Endothelial cell of umbilical vein (primary cell): ENCODE data around the gene RPAP3. TPM values are rescaled to one million over a fixed set of nuclear protein-coding genes. Genes with fewer than 3 reads are reported as not detected.

ENCODE experiments used
- BruUV-seq: library from RNA; stranded (reverse); fragments of 400-500 nt; replicated peaks from 2 replicates; lab custom pipeline; 2021; lab: Mats Ljungman, UMichigan
- CTCF ChIA-PET: fragments of 300-600, 350-600 bp; sonication (Branson Sonifier 250); formaldehyde crosslinking; loops from one replicate; lab custom pipeline; 2021; ENCODE audit warnings: antibody characterized with exemption, inconsistent platforms; lab: Charles Lee
- POLR2A ChIA-PET: fragments of 300-600, 350-600 bp; sonication (Branson Sonifier 250); formaldehyde crosslinking; loops from one replicate; lab custom pipeline; 2021; ENCODE audit warnings: antibody characterized with exemption, inconsistent platforms; lab: Charles Lee
- DNase-seq: peaks from one replicate; pipeline ENCODE4 v3.0.0-alpha.2; 2011; ENCODE audit warnings: low read depth, low spot score
- FAIRE-seq: peaks from 2 replicates; lab custom pipeline; 2011; peaks lifted over from hg19 to GRCh38; lab: Jason Lieb, UNC
- H2AFZ ChIP-seq: 2 replicates; pipeline ENCODE4 v1.6.0; 2012; ENCODE audit warnings: low read depth, low read length, control low read depth, inconsistent platforms
- H3K27ac ChIP-seq: 2 replicates; pipeline ENCODE4 v1.5.1; 2011; ENCODE audit warnings: low read depth, mild to moderate bottlenecking, control low read depth, low read length, moderate library complexity; ENCODE audit not compliant: insufficient read depth
- H3K27me3 ChIP-seq, 2 experiments: 2 replicates each; pipeline versions ENCODE4 v1.6.0 to v1.6.1; 2011; ENCODE audit warnings: low read length in 2 of 2, mixed read lengths in 1 of 2; ENCODE audit not compliant: control insufficient read depth in 2 of 2, insufficient read depth in 2 of 2
- H3K36me3 ChIP-seq, 2 experiments: 2 replicates in 1 of 2; 3 replicates in 1 of 2; pipeline ENCODE4 v1.5.1; 2011; ENCODE audit warnings: low read length in 2 of 2, mild to moderate bottlenecking in 1 of 2, moderate library complexity in 1 of 2; ENCODE audit not compliant: control insufficient read depth in 2 of 2, insufficient read depth in 2 of 2; ENCODE audit errors: extremely low read depth in 1 of 2
- H3K4me1 ChIP-seq: 3 replicates; pipeline ENCODE4 v1.5.1; 2011; ENCODE audit warnings: mild to moderate bottlenecking, low read length; ENCODE audit not compliant: control insufficient read depth, insufficient read depth; ENCODE audit errors: extremely low read depth
- H3K4me2 ChIP-seq: 2 replicates; pipeline ENCODE4 v1.6.1; 2011; ENCODE audit warnings: low read length, control low read depth, mixed read lengths; ENCODE audit not compliant: insufficient read depth
- H3K4me3 ChIP-seq, 3 experiments: fragments of 200-600 bp in 1 of 3; sonication (generic), shearing (Covaris generic) in 1 of 3; replicated peaks in 1 of 3; 2 replicates each; pipeline ENCODE4 v1.5.1; 2011 to 2016; ENCODE audit warnings: control low read depth in 3 of 3, low read length in 3 of 3, mild to moderate bottlenecking in 2 of 3, inconsistent platforms in 1 of 3, low read depth in 1 of 3, moderate library complexity in 1 of 3; ENCODE audit not compliant: insufficient read depth in 1 of 3
- H3K79me2 ChIP-seq: 2 replicates; pipeline ENCODE4 v1.6.0; 2012; ENCODE audit warnings: low read length, inconsistent platforms; ENCODE audit not compliant: control insufficient read depth, insufficient read depth
- H3K9ac ChIP-seq: replicated peaks from 2 replicates; pipeline ENCODE3; 2011; ENCODE audit warnings: low read length, control low read depth; ENCODE audit not compliant: insufficient read depth; ENCODE audit errors: extremely low read depth
- H3K9me1 ChIP-seq: replicated peaks from 3 replicates; pipeline ENCODE4 v1.6.0; 2011; ENCODE audit warnings: mild to moderate bottlenecking, low read length; ENCODE audit not compliant: control insufficient read depth, insufficient read depth; ENCODE audit errors: extremely low read depth
- H3K9me3 ChIP-seq: replicated peaks from 2 replicates; pipeline ENCODE4 v1.5.1; 2012; ENCODE audit warnings: low read length, inconsistent platforms; ENCODE audit not compliant: control insufficient read depth, insufficient read depth
- H4K20me1 ChIP-seq: replicated peaks from 2 replicates; pipeline ENCODE3; 2011; ENCODE audit warnings: mild to moderate bottlenecking, low read length; ENCODE audit not compliant: control insufficient read depth, insufficient read depth; ENCODE audit errors: extremely low read depth
- EZH2 ChIP-seq: IDR thresholded peaks from 2 replicates; pipeline ENCODE4 v1.6.1; 2012; ENCODE audit warnings: borderline replicate concordance, low read depth, mild to moderate bottlenecking, moderate library complexity, low read length, inconsistent platforms; ENCODE audit not compliant: severe bottlenecking
- FOS ChIP-seq: IDR thresholded peaks from 2 replicates; pipeline ENCODE4 v1.6.1; 2011; ENCODE audit warnings: mild to moderate bottlenecking, low read length, moderate library complexity, borderline replicate concordance; ENCODE audit not compliant: insufficient read depth
- GATA2 ChIP-seq: IDR thresholded peaks from 2 replicates; pipeline ENCODE4 v1.7.0; 2011; ENCODE audit warnings: low read depth, mild to moderate bottlenecking, moderate library complexity, mixed read lengths, low read length; ENCODE audit not compliant: insufficient read length, insufficient read depth
- JUN ChIP-seq: IDR thresholded peaks from 2 replicates; pipeline ENCODE4 v1.6.1; 2011; ENCODE audit warnings: borderline replicate concordance, low read depth; ENCODE audit not compliant: insufficient read length, insufficient read depth
- MYC ChIP-seq: IDR thresholded peaks from one replicate; pipeline ENCODE4 v1.6.1; 2011; ENCODE audit warnings: mild to moderate bottlenecking, low read depth, low read length
- POLR2A ChIP-seq: IDR thresholded peaks from 2 replicates; pipeline ENCODE4 v1.6.1; 2012; ENCODE audit warnings: low read depth, mild to moderate bottlenecking, control low read depth, low read length
- POLR2AphosphoS5 ChIP-seq: IDR thresholded peaks from 2 replicates; pipeline ENCODE4 v1.6.1; 2012; ENCODE audit warnings: low read depth, mild to moderate bottlenecking, control low read depth, low read length, moderate library complexity; ENCODE audit not compliant: insufficient read depth
- dilution Hi-C: fragments of 300-500 bp; cut with MboI; formaldehyde crosslinking; loops from one replicate; pipeline ENCODE4 v1.15.0; 2019; ENCODE audit warnings: low sequenced_read_pairs; ENCODE audit not compliant: extremely low pct_ligation_motif_present
- intact Hi-C: fragments of 100-400 bp; cut with micrococcal nuclease; formaldehyde crosslinking; loops from one replicate; pipeline ENCODE4 v1.10.0; 2022
- polyA plus RNA-seq, 4 experiments: library from polyadenylated mRNA; depleted of rRNA in 3 of 4; stranded (reverse) in 3 of 4; unstranded in 1 of 4; fragments of >200 nt; gene quantifications; 2 replicates each; pipeline versions ENCODE4 v1.2.1 to v1.2.3, GENCODE V29; 2011 to 2012; ENCODE audit warnings: missing spikeins in 1 of 4
- total RNA-seq: library from RNA; stranded (reverse); gene quantifications from 2 replicates; pipeline ENCODE4 v1.2.3, GENCODE V29; 2021
- TF ChIP-seq, protein P1 (sequence below): IDR thresholded peaks from 2 replicates; pipeline ENCODE4 v1.6.1; 2011; ENCODE audit not compliant: insufficient read depth, insufficient read length
- TF ChIP-seq, protein P2 (sequence below), 2 donors: IDR thresholded peaks; 1 replicate in 1 of 2; 2 replicates in 1 of 2; pipeline ENCODE4 v1.5.1; 2011; ENCODE audit warnings: low read length in 2 of 2, mild to moderate bottlenecking in 2 of 2, moderate library complexity in 2 of 2, control low read depth in 1 of 2, inconsistent platforms in 1 of 2, low read depth in 1 of 2; ENCODE audit not compliant: insufficient read depth in 1 of 2; ENCODE audit errors: extremely low read depth in 1 of 2

The RPAP3 gene
- total and polyA plus RNA-seq, 2 donors (not counting 3 experiments of a cell fraction or from before 2014, with no cell fraction given), result 3.9 to 29.8 TPM

DNA sequence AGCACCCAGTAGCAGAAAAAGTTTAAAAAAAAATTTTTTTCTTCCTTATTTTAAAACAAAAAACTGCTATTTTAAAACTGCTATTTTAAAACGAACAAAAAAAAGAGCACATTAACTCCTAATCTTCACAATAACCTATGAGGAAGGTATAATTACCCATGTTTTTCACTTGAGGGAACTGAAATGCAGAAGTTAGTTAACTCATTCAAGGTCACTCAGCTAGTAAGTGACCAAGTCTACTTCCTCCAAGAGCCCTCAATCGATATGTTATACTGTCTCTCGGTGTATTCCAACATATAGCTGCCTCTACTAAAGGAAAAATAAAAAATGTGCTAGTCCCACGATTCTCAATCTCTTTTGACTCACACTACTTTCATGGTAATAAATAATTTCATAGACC, 7.8 kb downstream of the RPAP3 start:
- TF ChIP-seq, protein P1, sequence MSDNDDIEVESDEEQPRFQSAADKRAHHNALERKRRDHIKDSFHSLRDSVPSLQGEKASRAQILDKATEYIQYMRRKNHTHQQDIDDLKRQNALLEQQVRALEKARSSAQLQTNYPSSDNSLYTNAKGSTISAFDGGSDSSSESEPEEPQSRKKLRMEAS, result no peak
- no peak for TF ChIP-seq MYC
- TF ChIP-seq EZH2, result no peak
- no peak for TF ChIP-seq POLR2A
- TF ChIP-seq, protein P2, sequence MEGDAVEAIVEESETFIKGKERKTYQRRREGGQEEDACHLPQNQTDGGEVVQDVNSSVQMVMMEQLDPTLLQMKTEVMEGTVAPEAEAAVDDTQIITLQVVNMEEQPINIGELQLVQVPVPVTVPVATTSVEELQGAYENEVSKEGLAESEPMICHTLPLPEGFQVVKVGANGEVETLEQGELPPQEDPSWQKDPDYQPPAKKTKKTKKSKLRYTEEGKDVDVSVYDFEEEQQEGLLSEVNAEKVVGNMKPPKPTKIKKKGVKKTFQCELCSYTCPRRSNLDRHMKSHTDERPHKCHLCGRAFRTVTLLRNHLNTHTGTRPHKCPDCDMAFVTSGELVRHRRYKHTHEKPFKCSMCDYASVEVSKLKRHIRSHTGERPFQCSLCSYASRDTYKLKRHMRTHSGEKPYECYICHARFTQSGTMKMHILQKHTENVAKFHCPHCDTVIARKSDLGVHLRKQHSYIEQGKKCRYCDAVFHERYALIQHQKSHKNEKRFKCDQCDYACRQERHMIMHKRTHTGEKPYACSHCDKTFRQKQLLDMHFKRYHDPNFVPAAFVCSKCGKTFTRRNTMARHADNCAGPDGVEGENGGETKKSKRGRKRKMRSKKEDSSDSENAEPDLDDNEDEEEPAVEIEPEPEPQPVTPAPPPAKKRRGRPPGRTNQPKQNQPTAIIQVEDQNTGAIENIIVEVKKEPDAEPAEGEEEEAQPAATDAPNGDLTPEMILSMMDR (IDR thresholded peaks at IDR 0.05; ENCODE audit: extremely low read depth in 1 of 2, insufficient read depth in 1 of 2, low read depth in 1 of 2, low read length in 2 of 2), result no peak
- TF ChIP-seq JUN, result no peak
- no peak for TF ChIP-seq GATA2
- TF ChIP-seq FOS, result no peak
- TF ChIP-seq POLR2AphosphoS5, result no peak
- CTCF ChIA-PET, result interaction anchor here (1.0 to 1.2 kb wide), 2 partner anchors 9 to 11 kb away, joined by 3 to 4 read pairs; no protein-coding TSS in a partner anchor
- BruUV-seq, result no TSS peak
- FAIRE-seq (no peak), DNase-seq (no peak)
- dilution Hi-C loops (no loop called here), intact Hi-C loops (no loop called here)
- no peaks in the 10 kb centered on the region for H3K9me3 ChIP-seq
- POLR2A ChIA-PET, result no interaction called here
- no peaks in the 10 kb centered on the region for H4K20me1 ChIP-seq
- no peak overlapping the region for H3K4me2 ChIP-seq
- no peak overlapping the region for H3K4me3 ChIP-seq
- no peaks in the 10 kb centered on the region for H3K9me1 ChIP-seq
- no peaks in the 10 kb centered on the region for H3K79me2 ChIP-seq
- H3K9ac ChIP-seq, result no peak overlapping the region
- H2AFZ ChIP-seq, result no peak overlapping the region
- H3K27ac ChIP-seq, result no peak overlapping the region
- no peaks in the 10 kb centered on the region for H3K27me3 ChIP-seq
- no peaks in the 10 kb centered on the region for H3K4me1 ChIP-seq
- H3K36me3 ChIP-seq, result peaks cover 0 to 16% of the 10 kb centered on the region in 2 experiments
